ENCODE data around the gene CCDC61. TPM values are rescaled to one million over a fixed set of nuclear protein-coding genes. Genes with fewer than 3 reads are reported as not detected.

CCDC61 gene
- total RNA-seq, 1 experiment from 2014 or later, result 24.8 TPM

GRCh38 chr19:46009530-46010510 is 14.6 kb downstream of the CCDC61 start:
- POLR2A ChIA-PET (ENCODE audit: unreplicated experiment), result no interaction called here
- Histone ChIP-seq H3K27ac (no peak overlapping the region), H4K20me1 (ENCODE audit: insufficient read depth) (no peaks in the 10 kb centered on the region), H3K27me3 (ENCODE audit: insufficient read depth, low read depth) (no peaks in the 10 kb centered on the region), H3K36me3 (ENCODE audit: low read depth) (0 out of 2 replicates have a peak, but pooled peaks cover 9% of the 10 kb centered on the region), H3K79me2 (ENCODE audit: low read depth) (no peaks in the 10 kb centered on the region), H3K9me3 (ENCODE audit: insufficient read depth, low read depth) (no peaks in the 10 kb centered on the region), H3K4me3 (no peak overlapping the region), H3K4me2 (no peak overlapping the region), H3K9me2 (ENCODE audit: insufficient read depth) (no peaks in the 10 kb centered on the region), H2AFZ (no peak overlapping the region), H3F3A (ENCODE audit: insufficient read depth, low read depth) (peaks cover 5% of the 10 kb centered on the region), H3K4me1 (replicated peaks; ENCODE audit: insufficient read depth) (0 out of 2 replicates have a peak, but pooled peaks cover 7% of the 10 kb centered on the region)
- CTCF ChIA-PET, result interaction anchor here (0.5 to 1.0 kb wide), 5 partner anchors 11 to 413 kb away, joined by 3 to 13 read pairs (median 3); no protein-coding TSS in a partner anchor
- DNase-seq, result peak; percentile 52 to 61
- no peak for TF ChIP-seq EZH2 (IDR thresholded peaks at IDR 0.05; ENCODE audit: low read depth)
- TF ChIP-seq CTCF (conservative IDR thresholded peaks at IDR 0.05), result peak; percentile 98
- BruUV-seq (replicated peaks), result no TSS peak
- intact Hi-C loops (cut with micrococcal nuclease; ENCODE audit: unreplicated experiment), result no loop called here

DNA sequence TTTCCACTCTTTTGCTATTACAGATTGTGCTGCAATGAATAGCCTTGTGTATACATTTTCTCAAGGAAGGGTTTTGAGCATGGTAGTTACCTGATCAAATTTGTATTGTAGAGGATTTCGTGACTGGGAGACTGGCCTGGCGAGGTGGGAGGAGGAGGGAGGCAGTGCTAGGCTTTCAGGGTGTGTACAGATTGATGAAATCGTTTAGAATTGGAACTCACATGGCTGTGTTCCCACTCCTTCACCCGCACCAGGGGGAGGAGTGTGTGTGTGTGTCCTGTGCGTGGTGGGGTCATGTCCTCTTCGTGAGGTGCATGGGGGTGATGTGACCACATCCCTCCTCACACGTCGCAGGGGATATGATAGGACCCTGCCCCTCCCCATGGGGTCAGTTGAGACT is 19.3 kb downstream of the CCDC61 start:
- Histone ChIP-seq H3K79me2 (ENCODE audit: low read depth) (no peaks in the 10 kb centered on the region), H3K9me3 (ENCODE audit: insufficient read depth, low read depth) (no peaks in the 10 kb centered on the region), H3K4me3 (peak overlapping the region; percentile 53; the same call in 1 of the 2 replicates), H3K27me3 (ENCODE audit: insufficient read depth, low read depth) (no peaks in the 10 kb centered on the region), H2AFZ (0 out of 2 replicates have a peak overlapping the region, but pooled peaks have one; percentile 47), H3K4me2 (peak overlapping the region; percentile 69), H3F3A (ENCODE audit: insufficient read depth, low read depth) (peaks cover 4% of the 10 kb centered on the region), H3K27ac (no peak overlapping the region), H3K4me1 (replicated peaks; ENCODE audit: insufficient read depth) (peaks cover 7% of the 10 kb centered on the region; the same call in 1 of the 2 replicates), H3K9me2 (ENCODE audit: insufficient read depth) (no peaks in the 10 kb centered on the region), H4K20me1 (ENCODE audit: insufficient read depth) (peaks cover 5% of the 10 kb centered on the region; the same call in 1 of the 2 replicates), H3K36me3 (ENCODE audit: low read depth) (no peaks in the 10 kb centered on the region)
- ChIA-PET POLR2A (ENCODE audit: unreplicated experiment) (interaction anchor here (0.7 kb wide), 1 partner anchor 20 kb away, joined by 5 read pairs; the partner anchor contains the start of gene CCDC61), CTCF (no interaction called here)
- BruUV-seq (replicated peaks), result no TSS peak
- no peak for DNase-seq
- intact Hi-C loops (cut with micrococcal nuclease; ENCODE audit: unreplicated experiment), result no loop called here
- TF ChIP-seq EZH2 (IDR thresholded peaks at IDR 0.05; ENCODE audit: low read depth), result no peak
- TF ChIP-seq CTCF (conservative IDR thresholded peaks at IDR 0.05), result no peak

GRCh38 chr19:46014941-46015686 is 19.8 kb downstream of the CCDC61 start:
- Histone ChIP-seq H3K4me1 (replicated peaks; ENCODE audit: insufficient read depth) (peaks cover 7% of the 10 kb centered on the region; the same call in 1 of the 2 replicates), H4K20me1 (ENCODE audit: insufficient read depth) (peaks cover 5% of the 10 kb centered on the region; the same call in 1 of the 2 replicates), H3K9me2 (ENCODE audit: insufficient read depth) (no peaks in the 10 kb centered on the region), H3K27me3 (ENCODE audit: insufficient read depth, low read depth) (no peaks in the 10 kb centered on the region), H3K36me3 (ENCODE audit: low read depth) (no peaks in the 10 kb centered on the region), H3K79me2 (ENCODE audit: low read depth) (no peaks in the 10 kb centered on the region), H3K4me3 (peak overlapping the region; percentile 53; the same call in 1 of the 2 replicates), H2AFZ (0 out of 2 replicates have a peak overlapping the region, but pooled peaks have one; percentile 47), H3F3A (ENCODE audit: insufficient read depth, low read depth) (peaks cover 4% of the 10 kb centered on the region), H3K9me3 (ENCODE audit: insufficient read depth, low read depth) (no peaks in the 10 kb centered on the region), H3K27ac (no peak overlapping the region), H3K4me2 (peak overlapping the region; percentile 69)
- ChIA-PET POLR2A (ENCODE audit: unreplicated experiment) (interaction anchor here (0.6 to 0.7 kb wide), 2 partner anchors 20 to 117 kb away, joined by 3 to 5 read pairs; partner anchors contain the start of gene CCDC61), CTCF (interaction anchor here (0.6 kb wide), 1 partner anchor 1101 kb away, joined by 8 read pairs; no protein-coding TSS in a partner anchor)
- no peak for TF ChIP-seq CTCF (conservative IDR thresholded peaks at IDR 0.05)
- no peak for TF ChIP-seq EZH2 (IDR thresholded peaks at IDR 0.05; ENCODE audit: low read depth)
- no TSS peak for BruUV-seq (replicated peaks)
- DNase-seq, result peak; percentile 59 to 83
- intact Hi-C loops (cut with micrococcal nuclease; ENCODE audit: unreplicated experiment), result loop anchor here (5.0 kb wide), 1 partner anchor 133 kb away; no protein-coding TSS in a partner anchor

Measured in PC-9 (cell line).